ENCODE measurements around the gene PARVB.

The PARVB gene

GRCh38 chr22:44142421-44143104, 118.5 kb downstream of the PARVB start:
- no peak for DNase-seq

GRCh38 chr22:44143105-44143474, 119.0 kb downstream of the PARVB start:
- no peak for DNase-seq

DNA sequence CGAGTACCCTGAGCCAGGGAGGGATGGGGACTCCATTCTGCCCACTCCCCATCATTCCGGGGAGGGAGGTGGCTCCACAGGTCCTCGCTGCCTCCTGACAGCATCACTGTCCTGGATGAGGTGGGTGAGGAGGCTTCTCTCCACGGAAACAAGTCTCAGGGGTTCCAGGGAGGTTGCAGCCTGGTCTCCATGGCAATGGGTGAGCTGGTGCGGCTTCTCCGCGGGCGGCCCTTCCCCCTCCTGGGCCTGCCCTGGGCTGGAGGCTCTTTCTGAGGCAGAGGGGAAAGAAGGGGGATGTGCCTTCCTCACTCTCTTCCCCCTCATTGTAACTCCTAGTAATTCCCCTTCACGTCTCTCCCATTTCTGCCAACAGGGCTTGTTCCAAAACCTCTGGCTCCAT, 119.5 kb downstream of the PARVB start:
- DNase-seq: no peak

- DNase-seq: no peak
Measured at GRCh38 chr22:44144046-44144569, 120.0 kb downstream of the PARVB start.

DNA sequence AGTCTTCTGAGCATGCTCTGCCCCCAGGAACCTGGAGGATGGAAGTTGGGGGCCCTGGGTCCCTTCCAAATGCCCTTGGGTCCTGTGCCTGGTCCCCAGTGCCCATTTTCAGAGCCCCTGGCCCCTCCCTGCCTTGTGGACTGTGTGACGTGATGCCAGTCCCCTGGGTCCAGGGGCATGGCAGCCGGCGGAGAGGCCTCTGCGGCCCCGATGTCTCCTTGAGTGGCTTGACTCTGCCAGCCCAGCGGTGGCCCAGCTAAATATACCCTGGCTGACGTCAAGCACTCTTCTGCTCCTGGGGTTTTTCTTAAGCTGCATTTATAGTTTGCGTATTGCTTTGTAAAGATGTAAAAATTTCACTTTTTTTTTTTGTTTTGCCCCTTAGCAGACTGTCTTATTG, 121.4 kb downstream of the PARVB start:
- no peak for DNase-seq

GRCh38 chr22:44146088-44146861, 122.2 kb downstream of the PARVB start:
- DNase-seq: no peak

DNA sequence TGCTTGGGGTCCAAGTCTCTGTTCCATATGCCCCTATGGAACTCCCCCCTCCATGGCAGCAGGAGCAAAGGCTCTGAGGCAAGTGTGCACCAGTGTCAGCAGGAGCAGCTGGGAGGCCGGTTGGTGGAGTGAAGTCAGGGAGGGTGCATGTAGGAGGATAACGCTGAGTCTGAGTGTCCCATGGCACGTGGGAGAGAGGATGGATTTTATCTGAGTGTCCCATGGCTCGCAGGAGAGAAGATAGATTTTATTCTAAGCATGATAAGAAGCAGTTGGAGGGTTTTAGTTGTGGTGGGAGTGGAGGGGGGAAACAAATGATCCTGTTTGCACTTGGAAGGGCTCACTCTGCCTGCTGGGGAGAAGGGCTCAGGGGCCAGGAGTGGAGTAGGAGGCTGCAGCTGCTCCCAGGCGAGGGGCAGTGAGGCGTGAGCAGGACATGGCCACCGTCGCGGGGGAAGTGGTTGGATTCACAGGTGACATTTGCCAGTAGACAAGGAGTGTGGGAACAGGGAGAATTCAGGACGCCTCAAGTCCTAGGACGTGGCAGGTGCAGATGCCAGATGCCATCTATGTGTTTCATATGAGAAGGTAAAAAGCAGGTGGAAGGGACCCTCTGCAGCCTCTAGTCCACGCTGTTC, 123.0 kb downstream of the PARVB start:
- no peak for DNase-seq

DNA sequence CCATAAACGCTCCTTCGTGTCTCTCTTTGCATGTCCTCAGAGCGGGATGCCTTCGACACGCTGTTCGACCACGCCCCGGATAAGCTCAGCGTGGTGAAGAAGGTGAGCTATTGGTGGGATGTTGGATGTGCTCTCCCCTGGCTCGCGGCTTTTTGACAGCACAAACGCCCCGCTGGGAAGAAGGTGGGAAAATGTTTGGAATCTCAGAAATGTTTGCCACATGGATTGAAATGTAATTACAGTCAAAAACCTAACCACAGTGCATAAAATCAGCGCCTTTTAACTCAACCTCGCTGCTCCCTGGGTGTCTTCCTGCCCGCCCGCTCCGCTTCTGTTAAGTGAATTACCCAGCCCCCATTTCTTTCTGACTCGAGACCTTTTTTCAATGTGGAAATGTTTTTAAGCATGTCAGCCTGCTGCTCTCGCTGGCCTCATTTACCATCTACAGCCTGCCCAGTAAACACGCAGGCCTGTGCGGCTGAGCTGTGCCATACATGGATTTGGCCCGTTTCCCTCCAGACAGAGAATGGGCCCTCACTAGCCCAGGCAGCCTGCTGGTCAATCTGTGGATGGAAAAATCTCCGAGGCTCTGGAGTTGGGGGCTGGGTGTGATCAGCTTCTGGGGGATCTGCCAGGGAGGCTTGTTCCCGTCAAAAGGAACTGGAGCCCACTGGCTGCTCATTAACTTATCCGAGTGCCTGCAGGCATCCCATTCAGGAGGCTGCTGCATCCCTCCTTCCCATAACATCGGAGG, 123.9 kb downstream of the PARVB start:
- DNase-seq: no peak

- DNase-seq: no peak
Measured at GRCh38 chr22:44151676-44152075, 127.6 kb downstream of the PARVB start.

- no peak for DNase-seq
Measured at GRCh38 chr22:44153710-44154109, 129.6 kb downstream of the PARVB start.

DNA sequence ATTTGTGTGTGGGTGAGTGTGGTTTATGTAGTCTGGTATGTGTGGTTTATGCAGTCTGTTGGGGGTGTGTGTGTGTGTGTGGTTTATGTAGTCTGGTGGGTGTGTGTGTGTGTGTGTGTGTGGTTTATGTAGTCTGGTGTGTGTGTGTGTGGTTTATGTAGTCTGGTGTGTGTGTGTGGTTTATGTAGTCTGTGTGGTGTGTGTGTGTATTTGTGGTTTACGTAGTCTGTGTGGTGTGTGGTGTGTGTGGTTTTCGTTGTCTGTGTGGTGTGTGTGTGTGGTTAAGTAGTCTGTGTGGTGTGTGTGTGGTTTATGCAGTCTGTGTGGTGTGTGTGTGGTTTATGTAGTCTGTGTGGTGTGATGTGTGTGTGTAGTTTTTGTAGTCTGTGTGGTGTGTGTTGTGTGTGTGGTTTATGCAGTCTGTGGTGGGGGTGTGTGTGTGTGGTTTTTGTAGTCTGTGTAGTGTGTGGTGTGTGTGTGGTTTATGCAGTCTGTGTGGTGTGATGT, 130.4 kb downstream of the PARVB start:
- peak in 1 of 2 donors; percentile 7 for DNase-seq

- no peak for DNase-seq
Measured at GRCh38 chr22:44155115-44155514, 131.0 kb downstream of the PARVB start.

- no peak for DNase-seq
Measured at GRCh38 chr22:44157916-44158618, 134.0 kb downstream of the PARVB start.

GRCh38 chr22:44158816-44159215, 134.7 kb downstream of the PARVB start:
- no peak for DNase-seq

DNA sequence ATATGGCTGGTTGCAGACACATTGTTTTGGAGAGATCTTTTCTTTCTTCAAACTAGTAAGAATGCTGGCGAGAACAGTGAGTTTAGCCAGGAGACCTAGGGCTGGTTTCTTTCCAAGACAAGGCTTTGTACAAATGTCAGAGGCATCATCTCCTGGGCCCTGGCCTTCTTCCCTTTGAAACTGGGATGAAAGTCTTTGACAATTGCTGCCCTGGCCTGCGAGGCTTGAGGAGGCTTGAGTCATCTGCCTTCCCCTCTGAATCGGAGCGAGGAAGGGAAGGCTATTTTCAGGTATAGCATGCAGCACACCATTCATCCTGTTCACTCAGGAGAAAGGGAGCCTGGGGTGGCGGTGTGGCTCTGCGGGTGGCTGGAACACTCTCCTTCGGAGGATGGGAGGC, 135.1 kb downstream of the PARVB start:
- DNase-seq: no peak

- DNase-seq: no peak
Measured at GRCh38 chr22:44159811-44160210, 135.7 kb downstream of the PARVB start.

DNA sequence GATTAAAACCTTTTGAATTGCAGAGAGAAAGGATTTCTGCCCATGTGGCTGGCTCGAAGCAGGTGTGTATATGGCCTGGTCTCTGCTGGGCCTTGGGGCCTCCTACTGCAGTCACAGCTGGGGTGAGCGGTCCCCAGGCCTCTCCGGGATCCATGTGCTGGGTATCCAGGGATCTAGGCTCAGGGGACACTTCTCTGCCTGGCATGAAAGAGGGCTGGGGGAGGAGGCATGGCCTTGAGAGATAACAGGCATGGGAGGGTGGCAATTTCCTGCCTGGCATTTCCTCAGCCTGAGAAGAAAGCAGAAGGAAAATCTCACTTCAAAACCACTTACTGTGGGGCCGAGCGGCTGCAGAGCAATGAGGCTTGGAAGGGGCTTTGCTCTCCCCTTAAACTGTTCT, 136.3 kb downstream of the PARVB start:
- DNase-seq: no peak

GRCh38 chr22:44161673-44162072, 137.6 kb downstream of the PARVB start:
- DNase-seq: no peak

DNA sequence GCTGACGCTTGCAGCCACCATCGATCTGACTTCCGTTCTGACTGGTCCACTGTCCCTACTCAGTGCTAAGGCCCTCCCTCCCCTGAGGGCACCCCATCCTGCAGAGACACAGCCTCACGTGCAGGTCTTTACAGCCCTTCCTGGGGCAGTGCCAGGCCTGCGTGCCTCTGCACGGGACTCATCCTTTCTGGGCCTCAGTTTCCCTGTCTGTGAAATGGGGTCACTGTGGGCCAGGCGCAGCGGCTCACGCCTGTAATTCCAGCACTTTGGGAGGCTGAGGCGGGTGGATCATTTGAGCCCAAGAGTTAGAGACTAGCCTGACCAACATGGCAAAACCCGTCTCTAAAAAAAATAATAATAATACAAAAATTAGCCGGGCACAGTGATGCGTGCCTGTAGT, 138.9 kb downstream of the PARVB start:
- DNase-seq: no peak

- no peak for DNase-seq
Measured at GRCh38 chr22:44163536-44163935, 139.4 kb downstream of the PARVB start.

- no peak for DNase-seq
Measured at GRCh38 chr22:44164031-44164430, 139.9 kb downstream of the PARVB start.

GRCh38 chr22:44165286-44165874, 141.3 kb downstream of the PARVB start:
- DNase-seq: no peak

Measured in activated CD4-positive, alpha-beta T cell treated with anti-CD3 and anti-CD28 coated beads for 4 hours (primary cell).